ENCODE data around the gene ZFHX3. TPM values are rescaled to one million over a fixed set of nuclear protein-coding genes. Genes with fewer than 3 reads are reported as not detected.

The ZFHX3 gene
- polyA plus RNA-seq, 4 donors, result 0.45 to 12.8 (median 2.7) TPM

DNA sequence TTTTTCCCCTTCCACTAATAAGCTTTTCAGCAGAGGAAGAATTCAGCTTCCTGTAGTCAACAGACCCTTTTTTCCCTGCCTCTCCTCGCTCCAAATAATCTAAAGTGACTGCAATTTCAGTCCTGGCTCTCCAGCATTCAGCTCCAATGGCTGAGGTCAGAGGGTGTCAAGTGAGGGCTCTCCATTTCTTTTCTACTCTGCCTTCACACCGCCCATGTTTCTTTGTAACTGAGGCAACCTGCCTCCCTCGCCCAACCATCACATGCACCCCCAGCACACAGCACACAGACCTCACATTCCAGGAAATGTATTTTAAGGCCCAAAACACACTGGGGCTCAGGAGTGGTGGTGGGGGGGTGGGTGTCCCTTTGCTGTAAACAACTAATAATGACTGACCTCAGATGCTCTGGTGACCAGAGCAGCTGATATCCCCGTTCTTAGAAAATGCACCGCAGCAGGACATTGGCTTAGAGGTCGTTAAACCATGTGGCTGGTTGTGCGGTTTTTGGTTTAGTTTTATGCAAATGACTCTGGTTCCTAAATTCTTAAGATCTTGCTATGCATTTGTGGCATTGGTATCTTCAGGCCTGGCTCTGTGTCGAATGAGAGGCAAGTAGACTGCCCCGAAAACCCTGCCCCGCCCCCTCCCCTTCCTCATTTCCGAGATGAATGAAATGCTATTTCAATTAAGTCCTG lies 203.6 kb downstream of the ZFHX3 start:
- FAIRE-seq, result no peak
- Histone ChIP-seq H3K4me1 (ENCODE audit: control insufficient read depth in 3 of 3, insufficient read depth in 2 of 3, low read depth in 1 of 3, low read length in 2 of 3) (peaks cover 0 to 5% (median 5%) of the 10 kb centered on the region in 3 donors), H3K4me3 (ENCODE audit: low read depth in 1 of 3, low read length in 3 of 3) (no peak overlapping the region), H3K27ac (ENCODE audit: low read depth in 1 of 3, low read length in 2 of 3) (no peak overlapping the region), H3K36me3 (ENCODE audit: control insufficient read depth in 3 of 3, insufficient read depth in 2 of 3, low read depth in 1 of 3, low read length in 3 of 3) (peaks cover 0 to 20% (median 0%) of the 10 kb centered on the region in 3 donors), H3K9me3 (ENCODE audit: control insufficient read depth in 2 of 2, insufficient read depth in 1 of 2, low read depth in 1 of 2, low read length in 1 of 2) (no peaks in the 10 kb centered on the region), H3K27me3 (ENCODE audit: control insufficient read depth in 3 of 3, insufficient read depth in 3 of 3, low read length in 3 of 3) (no peaks in the 10 kb centered on the region)
- DNase-seq, result no peak
- 62 to 91% (median 68%) methylated on average over 11 of the region's 11 CpGs for WGBS, 3 donors

DNA sequence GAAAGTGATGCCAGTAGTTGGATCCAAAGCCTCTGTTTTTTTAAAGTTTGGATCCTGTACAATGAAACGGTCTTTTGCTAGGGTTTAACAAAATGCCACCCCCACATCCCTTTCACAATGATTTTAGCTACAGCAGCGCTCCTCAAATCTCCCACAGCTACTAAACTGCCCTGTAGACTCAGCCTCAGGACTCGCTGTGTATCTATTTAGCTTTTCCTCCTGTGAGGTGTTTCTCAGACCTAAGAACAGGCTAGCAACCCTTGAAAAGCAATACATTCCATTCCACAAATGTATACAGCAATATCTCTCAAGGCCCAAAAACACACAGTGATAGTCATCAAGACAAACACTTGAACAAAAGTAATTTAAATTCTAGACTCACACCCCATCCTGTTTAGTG lies 206.4 kb downstream of the ZFHX3 start:
- H3K4me3 ChIP-seq (ENCODE audit: low read depth in 1 of 3, low read length in 3 of 3), result no peak overlapping the region
- no peaks in the 10 kb centered on the region for H3K27me3 ChIP-seq (ENCODE audit: control insufficient read depth in 3 of 3, insufficient read depth in 3 of 3, low read length in 3 of 3)
- no peaks in the 10 kb centered on the region for H3K9me3 ChIP-seq (ENCODE audit: control insufficient read depth in 2 of 2, insufficient read depth in 1 of 2, low read depth in 1 of 2, low read length in 1 of 2)
- DNase-seq (no peak), FAIRE-seq (no peak)
- H3K36me3 ChIP-seq (ENCODE audit: control insufficient read depth in 3 of 3, insufficient read depth in 2 of 3, low read depth in 1 of 3, low read length in 3 of 3), result peaks cover 0 to 18% (median 0%) of the 10 kb centered on the region in 3 donors
- peaks cover 0 to 3% (median 0%) of the 10 kb centered on the region in 3 donors for H3K4me1 ChIP-seq (ENCODE audit: control insufficient read depth in 3 of 3, insufficient read depth in 2 of 3, low read depth in 1 of 3, low read length in 2 of 3)
- WGBS, 3 donors, result 80% methylated on average over 3 of the region's 3 CpGs
- H3K27ac ChIP-seq (ENCODE audit: low read depth in 1 of 3, low read length in 2 of 3), result no peak overlapping the region

DNA sequence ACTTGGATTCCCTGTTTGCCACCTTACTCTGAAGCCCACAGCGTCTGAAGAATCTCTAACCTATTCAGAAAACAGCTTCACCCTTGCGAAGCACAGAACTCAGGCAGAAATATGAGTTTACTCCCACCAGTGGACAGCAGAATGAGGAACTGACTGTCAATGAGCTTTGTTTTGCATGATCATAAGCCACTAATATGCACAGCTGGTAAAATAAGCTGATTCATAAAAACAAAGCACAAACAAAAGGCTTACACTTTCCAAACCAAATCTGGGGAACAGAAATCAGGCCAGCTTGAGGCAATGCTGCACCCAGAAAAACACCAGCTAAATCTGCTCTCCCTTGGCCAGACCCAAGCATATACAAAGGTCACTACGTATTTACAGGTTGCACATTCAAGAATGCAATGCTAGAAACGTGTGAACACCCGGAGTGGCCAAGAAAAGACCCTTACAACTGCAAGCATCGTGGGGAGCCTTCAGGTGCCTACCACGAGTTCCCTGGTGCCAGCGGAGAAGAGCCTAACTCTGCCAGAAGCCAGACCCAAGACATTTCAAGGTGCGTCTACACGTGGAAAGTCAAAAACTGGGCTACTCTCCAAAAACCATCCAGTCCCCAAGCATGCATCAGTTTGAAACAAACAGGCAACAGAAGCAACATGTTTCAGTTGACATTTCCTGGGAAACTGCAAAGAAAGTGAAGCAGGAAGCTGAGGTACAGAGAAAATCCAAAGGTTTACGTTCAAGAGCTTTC lies 207.1 kb downstream of the ZFHX3 start:
- Histone ChIP-seq H3K27me3 (ENCODE audit: control insufficient read depth in 3 of 3, insufficient read depth in 3 of 3, low read length in 3 of 3) (no peaks in the 10 kb centered on the region), H3K4me1 (ENCODE audit: control insufficient read depth in 3 of 3, insufficient read depth in 2 of 3, low read depth in 1 of 3, low read length in 2 of 3) (peaks cover 0 to 3% (median 0%) of the 10 kb centered on the region in 3 donors), H3K36me3 (ENCODE audit: control insufficient read depth in 3 of 3, insufficient read depth in 2 of 3, low read depth in 1 of 3, low read length in 3 of 3) (peaks cover 0 to 12% (median 0%) of the 10 kb centered on the region in 3 donors), H3K4me3 (ENCODE audit: low read depth in 1 of 3, low read length in 3 of 3) (no peak overlapping the region), H3K9me3 (ENCODE audit: control insufficient read depth in 2 of 2, insufficient read depth in 1 of 2, low read depth in 1 of 2, low read length in 1 of 2) (no peaks in the 10 kb centered on the region), H3K27ac (ENCODE audit: low read depth in 1 of 3, low read length in 2 of 3) (no peak overlapping the region)
- FAIRE-seq (no peak), DNase-seq (no peak)
- WGBS, 3 donors, result 74 to 89% (median 77%) methylated on average over 11 of the region's 11 CpGs

DNA sequence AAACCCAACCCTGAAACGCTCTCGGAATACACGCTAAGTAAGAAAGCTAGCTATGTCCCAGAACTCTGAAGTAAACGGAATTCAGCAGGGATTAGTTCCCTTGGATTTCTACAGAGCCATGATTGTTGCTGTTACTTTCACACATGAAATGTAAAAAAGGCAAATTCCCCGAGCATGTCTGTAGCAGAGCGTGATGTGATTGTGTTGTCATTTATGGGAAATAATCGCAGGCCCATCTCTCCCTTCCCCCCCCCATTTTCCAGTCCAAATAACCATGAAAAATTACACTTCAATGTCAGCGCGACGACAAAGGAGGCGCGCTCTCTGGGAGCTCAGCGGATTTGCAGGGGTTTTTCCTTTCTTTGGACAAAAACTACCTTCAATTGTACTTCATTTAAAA lies 209.0 kb downstream of the ZFHX3 start:
- no peak for DNase-seq
- no peaks in the 10 kb centered on the region for H3K9me3 ChIP-seq (ENCODE audit: control insufficient read depth in 2 of 2, insufficient read depth in 1 of 2, low read depth in 1 of 2, low read length in 1 of 2)
- 95 to 97% (median 96%) methylated on average over 13 of the region's 13 CpGs for WGBS, 3 donors
- H3K27ac ChIP-seq (ENCODE audit: low read depth in 1 of 3, low read length in 2 of 3), result no peak overlapping the region
- no peak for FAIRE-seq
- peaks cover 0 to 3% (median 0%) of the 10 kb centered on the region in 3 donors for H3K4me1 ChIP-seq (ENCODE audit: control insufficient read depth in 3 of 3, insufficient read depth in 2 of 3, low read depth in 1 of 3, low read length in 2 of 3)
- H3K27me3 ChIP-seq (ENCODE audit: control insufficient read depth in 3 of 3, insufficient read depth in 3 of 3, low read length in 3 of 3), result no peaks in the 10 kb centered on the region
- H3K4me3 ChIP-seq (ENCODE audit: low read depth in 1 of 3, low read length in 3 of 3), result no peak overlapping the region
- peaks cover 0 to 4% (median 0%) of the 10 kb centered on the region in 3 donors for H3K36me3 ChIP-seq (ENCODE audit: control insufficient read depth in 3 of 3, insufficient read depth in 2 of 3, low read depth in 1 of 3, low read length in 3 of 3)

DNA sequence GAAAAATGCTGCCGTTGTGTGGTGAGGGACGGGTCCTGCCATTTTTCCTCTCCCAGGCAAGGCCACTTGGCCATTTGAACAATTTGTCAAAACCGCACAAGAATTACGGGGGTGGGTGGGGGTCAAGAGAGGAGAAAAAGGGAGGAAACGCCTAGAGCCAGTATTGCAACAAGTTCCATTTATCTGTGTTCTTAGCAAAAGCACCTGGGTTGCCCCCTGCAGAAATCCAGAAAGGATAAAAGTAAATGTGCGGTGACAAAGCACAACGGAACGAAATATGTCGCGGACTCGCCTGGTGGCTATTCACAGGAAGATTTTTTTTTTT lies 209.4 kb downstream of the ZFHX3 start:
- Histone ChIP-seq H3K27me3 (ENCODE audit: control insufficient read depth in 3 of 3, insufficient read depth in 3 of 3, low read length in 3 of 3) (no peaks in the 10 kb centered on the region), H3K4me3 (ENCODE audit: low read depth in 1 of 3, low read length in 3 of 3) (no peak overlapping the region), H3K4me1 (ENCODE audit: control insufficient read depth in 3 of 3, insufficient read depth in 2 of 3, low read depth in 1 of 3, low read length in 2 of 3) (peaks cover 0 to 3% (median 2%) of the 10 kb centered on the region in 3 donors), H3K27ac (ENCODE audit: low read depth in 1 of 3, low read length in 2 of 3) (no peak overlapping the region), H3K9me3 (ENCODE audit: control insufficient read depth in 2 of 2, insufficient read depth in 1 of 2, low read depth in 1 of 2, low read length in 1 of 2) (no peaks in the 10 kb centered on the region), H3K36me3 (ENCODE audit: control insufficient read depth in 3 of 3, insufficient read depth in 2 of 3, low read depth in 1 of 3, low read length in 3 of 3) (peaks cover 0 to 4% (median 0%) of the 10 kb centered on the region in 3 donors)
- WGBS, 3 donors, result 90 to 95% (median 95%) methylated on average over 11 of the region's 11 CpGs
- no peak for DNase-seq
- FAIRE-seq, result no peak

DNA sequence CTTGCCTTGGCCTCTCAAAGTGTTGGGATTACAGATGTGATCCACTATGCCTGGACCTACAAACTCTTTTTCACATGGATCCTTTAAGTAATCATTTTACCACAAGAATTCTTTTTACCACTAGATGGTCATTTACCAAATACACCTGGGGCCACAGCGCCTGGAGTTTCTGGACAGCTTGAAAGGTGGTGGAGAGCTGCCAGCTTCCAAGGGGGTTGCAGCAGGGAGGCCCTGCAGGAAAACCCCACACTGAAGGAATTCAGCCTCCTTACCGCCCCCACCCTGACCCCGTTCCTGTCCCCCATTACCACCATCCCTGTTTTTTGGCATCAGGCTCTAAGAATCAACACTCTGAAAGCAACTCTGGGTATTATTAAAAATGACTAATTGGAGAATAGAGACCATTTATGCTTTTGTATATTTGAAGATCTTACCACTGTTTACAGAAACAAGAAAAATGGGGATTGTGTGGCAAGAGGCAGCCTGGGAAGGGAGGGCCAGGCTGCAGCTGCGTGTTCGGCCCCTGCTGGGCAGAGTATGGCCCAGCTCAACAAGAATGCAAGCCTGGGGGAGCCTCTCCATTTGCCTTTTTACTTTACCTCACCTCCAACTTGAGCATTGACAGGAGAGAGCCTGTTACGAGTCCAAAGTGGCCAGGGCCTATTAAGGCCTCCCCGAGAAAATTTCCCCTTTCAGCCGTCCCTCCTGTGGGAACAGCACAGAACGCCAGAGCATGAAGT lies 209.9 kb downstream of the ZFHX3 start:
- no peak for FAIRE-seq
- DNase-seq, result no peak

DNA sequence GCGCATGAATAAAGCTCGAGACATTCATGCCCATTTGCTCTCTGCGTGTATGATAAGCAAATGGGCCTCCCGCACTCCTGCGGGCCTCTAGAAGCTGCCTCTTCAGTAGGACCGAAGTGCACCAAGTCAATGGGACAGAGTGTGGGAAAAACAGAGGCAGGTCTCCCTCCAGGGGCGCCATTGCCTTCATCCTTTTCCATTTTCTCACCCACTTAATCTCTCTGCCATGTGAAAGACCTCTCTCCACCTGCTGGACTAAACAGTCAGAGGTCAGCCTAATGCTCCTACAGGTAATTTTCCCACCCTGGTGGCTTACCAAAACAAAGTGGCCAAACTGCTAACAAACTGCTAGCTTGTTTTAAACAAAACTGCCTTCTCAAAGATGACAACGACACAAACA lies 210.9 kb downstream of the ZFHX3 start:
- FAIRE-seq, result no peak
- Histone ChIP-seq H3K27ac (ENCODE audit: low read depth in 1 of 3, low read length in 2 of 3) (no peak overlapping the region), H3K9me3 (ENCODE audit: control insufficient read depth in 2 of 2, insufficient read depth in 1 of 2, low read depth in 1 of 2, low read length in 1 of 2) (no peaks in the 10 kb centered on the region), H3K36me3 (ENCODE audit: control insufficient read depth in 3 of 3, insufficient read depth in 2 of 3, low read depth in 1 of 3, low read length in 3 of 3) (peaks cover 0 to 4% (median 0%) of the 10 kb centered on the region in 3 donors), H3K27me3 (ENCODE audit: control insufficient read depth in 3 of 3, insufficient read depth in 3 of 3, low read length in 3 of 3) (no peaks in the 10 kb centered on the region), H3K4me1 (ENCODE audit: control insufficient read depth in 3 of 3, insufficient read depth in 2 of 3, low read depth in 1 of 3, low read length in 2 of 3) (peaks cover 0 to 4% (median 3%) of the 10 kb centered on the region in 3 donors), H3K4me3 (ENCODE audit: low read depth in 1 of 3, low read length in 3 of 3) (no peak overlapping the region)
- DNase-seq, result no peak
- WGBS, 3 donors, result 92 to 96% (median 96%) methylated on average over 8 of the region's 8 CpGs

More for the DNA sequence above, 209.9 kb downstream of the ZFHX3 start:
- H3K9me3 ChIP-seq (ENCODE audit: control insufficient read depth in 2 of 2, insufficient read depth in 1 of 2, low read depth in 1 of 2, low read length in 1 of 2), result no peaks in the 10 kb centered on the region
- H3K27ac ChIP-seq (ENCODE audit: low read depth in 1 of 3, low read length in 2 of 3), result no peak overlapping the region
- H3K36me3 ChIP-seq (ENCODE audit: control insufficient read depth in 3 of 3, insufficient read depth in 2 of 3, low read depth in 1 of 3, low read length in 3 of 3), result peaks cover 0 to 4% (median 0%) of the 10 kb centered on the region in 3 donors
- H3K4me1 ChIP-seq (ENCODE audit: control insufficient read depth in 3 of 3, insufficient read depth in 2 of 3, low read depth in 1 of 3, low read length in 2 of 3), result peaks cover 0 to 4% (median 3%) of the 10 kb centered on the region in 3 donors
- no peaks in the 10 kb centered on the region for H3K27me3 ChIP-seq (ENCODE audit: control insufficient read depth in 3 of 3, insufficient read depth in 3 of 3, low read length in 3 of 3)
- whole genome bisulfite sequencing, 3 donors, result 84 to 92% (median 85%) methylated on average over 9 of the region's 9 CpGs
- no peak overlapping the region for H3K4me3 ChIP-seq (ENCODE audit: low read depth in 1 of 3, low read length in 3 of 3)

DNA sequence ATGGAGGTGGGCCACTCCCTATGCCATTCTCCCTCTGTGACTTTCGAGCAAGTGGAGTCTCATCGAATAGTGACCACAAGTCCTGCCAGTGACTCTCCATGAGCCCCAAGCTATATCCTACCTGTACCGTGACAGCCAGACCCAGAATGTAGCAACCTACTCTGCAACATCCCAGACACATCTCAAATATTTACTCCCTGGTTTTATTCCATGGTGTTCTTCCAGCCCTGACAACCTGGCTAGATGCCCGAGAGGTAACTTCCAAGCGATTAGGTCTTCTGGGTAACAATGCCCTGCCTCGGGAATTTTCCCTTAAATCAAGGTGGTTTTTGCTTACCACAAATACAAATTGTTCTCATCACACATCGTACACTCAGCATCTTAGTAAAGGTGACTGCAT lies 211.7 kb downstream of the ZFHX3 start:
- peaks cover 0 to 4% (median 0%) of the 10 kb centered on the region in 3 donors for H3K36me3 ChIP-seq (ENCODE audit: control insufficient read depth in 3 of 3, insufficient read depth in 2 of 3, low read depth in 1 of 3, low read length in 3 of 3)
- peaks cover 0 to 4% (median 3%) of the 10 kb centered on the region in 3 donors for H3K4me1 ChIP-seq (ENCODE audit: control insufficient read depth in 3 of 3, insufficient read depth in 2 of 3, low read depth in 1 of 3, low read length in 2 of 3)
- no peak overlapping the region for H3K4me3 ChIP-seq (ENCODE audit: low read depth in 1 of 3, low read length in 3 of 3)
- DNase-seq (no peak), FAIRE-seq (no peak)
- H3K9me3 ChIP-seq (ENCODE audit: control insufficient read depth in 2 of 2, insufficient read depth in 1 of 2, low read depth in 1 of 2, low read length in 1 of 2), result no peaks in the 10 kb centered on the region
- no peak overlapping the region for H3K27ac ChIP-seq (ENCODE audit: low read depth in 1 of 3, low read length in 2 of 3)
- 85 to 90% (median 88%) methylated on average over 7 of the region's 7 CpGs for WGBS, 3 donors
- no peaks in the 10 kb centered on the region for H3K27me3 ChIP-seq (ENCODE audit: control insufficient read depth in 3 of 3, insufficient read depth in 3 of 3, low read length in 3 of 3)
